Measurements from ENCODE around the gene FAM50A.
"Not testable (repeated sequence)": the region's sequence is repeated elsewhere in the genome, so short reads cannot be mapped to it uniquely, and the experiment has no call there.

The FAM50A gene

DNA sequence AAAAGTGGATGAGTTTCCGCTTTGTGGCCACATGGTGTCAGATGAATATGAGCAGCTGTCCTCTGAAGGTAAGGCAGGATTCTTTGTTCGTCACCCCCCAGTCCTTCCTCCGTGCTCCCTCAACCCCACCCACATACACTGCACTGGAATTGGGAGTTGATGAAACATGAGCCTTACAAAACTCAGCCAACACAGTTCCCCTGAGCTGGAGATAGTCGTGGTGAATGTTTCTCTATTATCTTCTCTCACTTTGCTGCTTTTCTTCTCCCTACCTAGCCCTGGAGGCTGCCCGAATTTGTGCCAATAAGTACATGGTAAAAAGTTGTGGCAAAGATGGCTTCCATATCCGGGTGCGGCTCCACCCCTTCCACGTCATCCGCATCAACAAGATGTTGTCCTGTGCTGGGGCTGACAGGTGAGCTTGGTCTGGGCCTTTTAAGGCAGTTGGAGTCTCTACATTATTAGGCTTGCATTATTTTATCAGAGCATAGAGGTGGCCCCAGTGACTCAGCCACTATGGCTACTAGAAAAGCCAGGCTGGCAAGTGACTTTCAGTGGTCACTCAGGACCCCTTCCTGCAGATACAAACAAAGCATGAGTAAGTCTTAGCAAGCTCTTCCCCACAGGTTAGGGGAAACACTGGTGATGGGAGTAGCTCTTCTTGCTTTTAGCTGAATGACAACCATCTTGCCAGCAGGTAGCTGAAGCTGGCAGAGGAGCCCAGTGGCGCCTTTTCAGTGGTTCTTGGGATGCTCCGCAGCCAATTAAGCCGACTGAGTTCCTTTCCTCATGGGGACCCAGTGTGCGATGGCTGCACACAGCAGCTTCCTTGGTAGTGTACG, 44.2 kb upstream of the FAM50A start:
- TF ChIP-seq ZNF274 (IDR thresholded peaks at IDR 0.05; ENCODE audit: low read depth, low read length): no peak
- TF ChIP-seq YY1 (IDR thresholded peaks at IDR 0.05; ENCODE audit: insufficient read depth, insufficient read length): no peak
- TF ChIP-seq SUZ12 (IDR thresholded peaks at IDR 0.05; ENCODE audit: extremely low read depth, insufficient read depth, insufficient read length): no peak
- Histone ChIP-seq H3K9ac (ENCODE audit: insufficient read length, low read depth) (peak overlapping the region; percentile 85), H3K4me1 (ENCODE audit: insufficient read depth, insufficient read length) (peaks cover 2% of the 10 kb centered on the region), H3K36me3 (ENCODE audit: insufficient read depth, insufficient read length, low read length) (peaks cover 29% of the 10 kb centered on the region), H3K4me3 (ENCODE audit: insufficient read length, low read depth) (peak overlapping the region; percentile 71), H3K27me3 (ENCODE audit: insufficient read depth, insufficient read length) (no peaks in the 10 kb centered on the region), H3K9me3 (ENCODE audit: insufficient read depth, low read length) (no peaks in the 10 kb centered on the region)
- no peak for DNase-seq (ENCODE audit: low read depth, low spot score)

DNA sequence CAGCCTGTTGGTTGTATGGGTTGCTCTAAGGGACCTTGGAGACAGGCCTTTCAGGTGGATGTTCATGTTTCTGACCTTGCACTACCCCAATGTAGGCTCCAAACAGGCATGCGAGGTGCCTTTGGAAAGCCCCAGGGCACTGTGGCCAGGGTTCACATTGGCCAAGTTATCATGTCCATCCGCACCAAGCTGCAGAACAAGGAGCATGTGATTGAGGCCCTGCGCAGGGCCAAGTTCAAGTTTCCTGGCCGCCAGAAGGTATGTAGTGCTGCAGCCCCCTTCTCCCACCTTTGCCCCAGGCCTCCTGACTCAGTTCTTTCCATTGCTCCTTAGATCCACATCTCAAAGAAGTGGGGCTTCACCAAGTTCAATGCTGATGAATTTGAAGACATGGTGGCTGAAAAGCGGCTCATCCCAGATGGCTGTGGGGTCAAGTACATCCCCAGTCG, 43.5 kb upstream of the FAM50A start:
- DNase-seq (ENCODE audit: low read depth, low spot score); H3K4me1 ChIP-seq (ENCODE audit: insufficient read depth, insufficient read length); H3K9me3 ChIP-seq (ENCODE audit: insufficient read depth, low read length); H3K27me3 ChIP-seq (ENCODE audit: insufficient read depth, insufficient read length); H3K4me3 ChIP-seq (ENCODE audit: insufficient read length, low read depth): not testable (repeated sequence)
- Histone ChIP-seq H3K36me3 (ENCODE audit: insufficient read depth, insufficient read length, low read length) (peaks cover 29% of the 10 kb centered on the region), H3K9ac (ENCODE audit: insufficient read length, low read depth) (peak overlapping the region; percentile 56)

DNA sequence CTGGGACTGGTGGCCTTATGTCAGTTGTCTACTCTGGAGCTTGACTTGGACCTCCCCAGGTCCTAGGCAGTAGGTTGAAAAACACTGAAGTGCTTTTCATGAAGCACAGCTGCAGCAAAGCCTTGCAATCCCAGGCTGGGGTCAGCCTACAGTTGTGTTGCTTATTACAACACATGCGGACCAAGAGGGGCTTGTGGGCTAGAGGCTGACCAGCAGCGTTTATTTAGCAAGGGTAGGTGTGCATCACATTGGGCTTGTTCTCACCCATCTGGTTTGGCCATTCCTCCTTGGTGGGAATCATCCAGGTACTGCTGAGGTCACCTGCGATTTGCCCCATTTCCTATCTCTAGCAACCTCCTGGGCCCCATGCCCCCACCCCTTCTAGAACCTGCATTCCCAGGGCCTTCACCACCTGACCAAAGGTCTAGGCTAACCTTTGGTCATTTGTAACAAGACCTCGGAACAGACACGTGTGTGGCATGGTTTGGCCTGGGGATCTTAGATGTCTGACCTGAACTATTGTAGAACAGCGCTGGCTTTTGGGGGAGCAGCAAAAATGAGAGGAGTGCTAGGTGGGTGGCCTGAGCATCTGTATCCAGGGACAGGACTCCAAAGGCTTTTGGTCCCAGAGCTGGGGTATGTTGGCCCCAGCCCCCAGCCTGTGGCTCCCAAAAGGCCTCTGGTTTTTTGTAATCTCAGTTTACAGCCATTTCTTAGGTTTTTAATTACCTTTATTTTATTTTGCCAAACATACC, 42.7 kb upstream of the FAM50A start:
- Histone ChIP-seq H3K4me3 (ENCODE audit: insufficient read length, low read depth) (no peak overlapping the region), H3K9me3 (ENCODE audit: insufficient read depth, low read length) (no peaks in the 10 kb centered on the region), H3K9ac (ENCODE audit: insufficient read length, low read depth) (no peak overlapping the region), H3K27me3 (ENCODE audit: insufficient read depth, insufficient read length) (no peaks in the 10 kb centered on the region), H3K36me3 (ENCODE audit: insufficient read depth, insufficient read length, low read length) (peaks cover 29% of the 10 kb centered on the region), H3K4me1 (ENCODE audit: insufficient read depth, insufficient read length) (no peaks in the 10 kb centered on the region)
- TF ChIP-seq SUZ12 (IDR thresholded peaks at IDR 0.05; ENCODE audit: extremely low read depth, insufficient read depth, insufficient read length): no peak
- DNase-seq (ENCODE audit: low read depth, low spot score): no peak

DNA sequence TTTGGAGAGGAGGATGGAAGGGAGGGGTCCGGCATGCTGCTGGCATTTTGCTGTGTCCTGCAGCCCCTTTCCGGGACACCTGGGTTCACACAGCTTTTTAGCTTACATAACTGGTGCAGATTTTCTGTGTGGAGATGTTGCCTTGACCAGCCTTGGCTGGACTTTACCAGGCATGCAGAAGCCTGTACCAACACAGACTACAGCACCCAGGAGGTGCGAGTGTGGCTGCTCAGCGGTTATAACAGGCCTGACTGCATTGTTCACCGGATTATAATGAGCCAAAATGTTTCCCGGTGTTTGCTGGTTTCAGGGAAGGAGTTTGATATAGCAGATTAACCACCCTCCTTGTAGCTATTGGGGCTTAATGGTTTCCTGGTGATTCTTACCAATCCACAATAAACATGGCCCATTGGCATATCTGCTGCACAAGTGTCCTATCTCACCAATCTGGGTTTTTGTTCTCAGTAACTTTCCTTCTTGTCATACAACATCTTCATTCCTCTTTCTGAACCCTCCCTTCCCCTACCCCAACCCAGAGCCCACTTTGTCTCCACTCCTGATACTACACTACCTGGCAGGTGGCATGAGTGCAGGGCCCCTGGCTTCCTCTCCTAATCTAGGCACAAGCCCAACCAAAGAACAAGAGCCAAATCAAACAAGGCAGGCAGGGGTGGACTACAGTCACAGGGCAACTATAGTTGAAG, 41.9 kb upstream of the FAM50A start:
- H3K36me3 ChIP-seq (ENCODE audit: insufficient read depth, insufficient read length, low read length): peaks cover 29% of the 10 kb centered on the region
- DNase-seq (ENCODE audit: low read depth, low spot score): no peak
- no peaks in the 10 kb centered on the region for H3K27me3 ChIP-seq (ENCODE audit: insufficient read depth, insufficient read length)
- H3K4me1 ChIP-seq (ENCODE audit: insufficient read depth, insufficient read length): no peaks in the 10 kb centered on the region
- no peak overlapping the region for H3K4me3 ChIP-seq (ENCODE audit: insufficient read length, low read depth)
- H3K9ac ChIP-seq (ENCODE audit: insufficient read length, low read depth): no peak overlapping the region
- no peaks in the 10 kb centered on the region for H3K9me3 ChIP-seq (ENCODE audit: insufficient read depth, low read length)
- TF ChIP-seq YY1 (IDR thresholded peaks at IDR 0.05; ENCODE audit: insufficient read depth, insufficient read length): no peak
- TF ChIP-seq ZNF274 (IDR thresholded peaks at IDR 0.05; ENCODE audit: low read depth, low read length): no peak
- no peak for TF ChIP-seq SUZ12 (IDR thresholded peaks at IDR 0.05; ENCODE audit: extremely low read depth, insufficient read depth, insufficient read length)

DNA sequence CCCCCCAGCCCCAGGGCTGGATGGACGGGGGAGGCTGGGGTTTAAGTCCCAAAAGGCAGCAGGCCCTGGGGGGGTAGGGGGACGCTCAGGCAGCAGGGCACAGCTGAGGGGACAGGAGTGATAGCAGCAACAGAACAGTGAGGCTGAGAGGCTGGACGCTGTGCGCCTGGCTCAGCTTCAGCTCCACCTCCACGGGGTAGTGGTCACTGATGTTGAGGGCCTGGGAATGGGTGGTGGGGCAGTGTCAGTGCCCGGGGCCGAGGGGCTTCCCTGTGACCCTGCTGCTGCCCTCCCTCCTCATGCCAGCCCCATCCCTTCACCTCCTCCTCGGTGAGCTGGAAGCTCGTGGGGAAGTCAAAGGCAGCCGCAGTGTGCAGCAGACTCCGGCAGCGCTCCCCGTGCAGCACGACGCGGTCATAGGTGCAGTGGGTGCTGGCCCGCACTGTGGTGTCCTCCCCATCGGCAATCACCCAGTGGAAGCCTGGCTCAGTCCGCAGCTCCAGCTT, 41.3 kb upstream of the FAM50A start:
- Histone ChIP-seq H3K4me3 (ENCODE audit: insufficient read length, low read depth) (no peak overlapping the region), H3K9ac (ENCODE audit: insufficient read length, low read depth) (no peak overlapping the region), H3K4me1 (ENCODE audit: insufficient read depth, insufficient read length) (no peaks in the 10 kb centered on the region), H3K27me3 (ENCODE audit: insufficient read depth, insufficient read length) (no peaks in the 10 kb centered on the region), H3K9me3 (ENCODE audit: insufficient read depth, low read length) (no peaks in the 10 kb centered on the region), H3K36me3 (ENCODE audit: insufficient read depth, insufficient read length, low read length) (peaks cover 29% of the 10 kb centered on the region)
- no peak for TF ChIP-seq YY1 (IDR thresholded peaks at IDR 0.05; ENCODE audit: insufficient read depth, insufficient read length)
- TF ChIP-seq ZNF274 (IDR thresholded peaks at IDR 0.05; ENCODE audit: low read depth, low read length): no peak
- TF ChIP-seq SUZ12 (IDR thresholded peaks at IDR 0.05; ENCODE audit: extremely low read depth, insufficient read depth, insufficient read length): no peak
- no peak for DNase-seq (ENCODE audit: low read depth, low spot score)

DNA sequence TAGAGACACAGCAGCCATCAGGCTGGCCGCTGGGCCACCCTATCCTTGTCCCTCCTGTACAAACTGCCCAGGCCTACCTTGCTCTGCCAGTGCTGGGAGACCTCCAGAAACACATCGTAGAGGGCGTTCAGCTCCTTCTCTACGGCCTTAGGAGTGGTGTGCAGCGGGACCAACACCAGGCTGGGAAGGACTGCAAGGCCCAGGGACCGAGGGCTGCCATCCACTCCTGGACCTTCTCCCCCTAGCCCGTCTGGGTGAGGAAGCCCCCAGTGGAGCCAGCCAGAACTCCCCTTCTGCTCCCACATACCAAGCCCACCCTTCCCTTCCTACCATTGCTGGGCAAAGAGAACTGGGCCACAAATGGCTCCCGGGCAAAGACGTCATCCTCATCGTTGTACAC, 40.7 kb upstream of the FAM50A start:
- no peak overlapping the region for H3K9ac ChIP-seq (ENCODE audit: insufficient read length, low read depth)
- H3K9me3 ChIP-seq (ENCODE audit: insufficient read depth, low read length): no peaks in the 10 kb centered on the region
- H3K4me3 ChIP-seq (ENCODE audit: insufficient read length, low read depth): no peak overlapping the region
- peaks cover 29% of the 10 kb centered on the region for H3K36me3 ChIP-seq (ENCODE audit: insufficient read depth, insufficient read length, low read length)
- H3K4me1 ChIP-seq (ENCODE audit: insufficient read depth, insufficient read length): no peaks in the 10 kb centered on the region
- H3K27me3 ChIP-seq (ENCODE audit: insufficient read depth, insufficient read length): no peaks in the 10 kb centered on the region
- TF ChIP-seq YY1 (IDR thresholded peaks at IDR 0.05; ENCODE audit: insufficient read depth, insufficient read length) (no peak), ZNF274 (IDR thresholded peaks at IDR 0.05; ENCODE audit: low read depth, low read length) (no peak), SUZ12 (IDR thresholded peaks at IDR 0.05; ENCODE audit: extremely low read depth, insufficient read depth, insufficient read length) (no peak)
- no peak for DNase-seq (ENCODE audit: low read depth, low spot score)

DNA sequence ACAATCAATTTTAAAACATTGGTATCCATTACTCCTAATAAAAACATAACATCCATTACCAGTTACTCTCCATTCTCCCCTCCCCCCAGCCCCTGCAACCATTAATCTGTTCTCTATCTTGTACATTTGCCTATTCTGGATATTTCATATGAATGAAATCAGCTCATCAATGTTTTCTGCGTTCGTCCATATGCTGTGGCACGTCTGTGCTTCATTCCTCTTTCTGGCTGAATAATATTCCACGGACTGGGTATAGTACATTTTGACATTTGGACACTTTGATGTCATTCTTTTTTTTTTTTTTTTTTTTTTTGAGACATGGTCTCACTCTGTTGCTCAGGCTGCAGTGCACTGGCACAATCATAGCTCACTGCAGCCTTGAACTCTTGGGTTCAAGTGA, 40.1 kb upstream of the FAM50A start:
- no peak overlapping the region for H3K9ac ChIP-seq (ENCODE audit: insufficient read length, low read depth)
- peaks cover 1% of the 10 kb centered on the region for H3K4me1 ChIP-seq (ENCODE audit: insufficient read depth, insufficient read length)
- H3K27me3 ChIP-seq (ENCODE audit: insufficient read depth, insufficient read length): no peaks in the 10 kb centered on the region
- no peaks in the 10 kb centered on the region for H3K9me3 ChIP-seq (ENCODE audit: insufficient read depth, low read length)
- TF ChIP-seq YY1 (IDR thresholded peaks at IDR 0.05; ENCODE audit: insufficient read depth, insufficient read length) (no peak), SUZ12 (IDR thresholded peaks at IDR 0.05; ENCODE audit: extremely low read depth, insufficient read depth, insufficient read length) (no peak), ZNF274 (IDR thresholded peaks at IDR 0.05; ENCODE audit: low read depth, low read length) (no peak)
- H3K36me3 ChIP-seq (ENCODE audit: insufficient read depth, insufficient read length, low read length): peaks cover 24% of the 10 kb centered on the region
- no peak for DNase-seq (ENCODE audit: low read depth, low spot score)
- no peak overlapping the region for H3K4me3 ChIP-seq (ENCODE audit: insufficient read length, low read depth)

Measured in NT2/D1 (cell line).